Brain pericyte (primary cell): ENCODE data around the gene SNX25.
"Not testable (repeated sequence)": the region's sequence is repeated elsewhere in the genome, so short reads cannot be mapped to it uniquely, and the experiment has no call there.

ENCODE experiments used
- DNase-seq: peaks from one replicate; pipeline ENCODE4 v3.0.0-alpha.2; 2012; ENCODE audit warnings: low read depth, low spot score

The SNX25 gene

GRCh38 chr4:185304541-185304940 is 95.1 kb downstream of the SNX25 start:
- no peak for DNase-seq

GRCh38 chr4:185304944-185305690 is 95.7 kb downstream of the SNX25 start:
- no peak for DNase-seq

DNA sequence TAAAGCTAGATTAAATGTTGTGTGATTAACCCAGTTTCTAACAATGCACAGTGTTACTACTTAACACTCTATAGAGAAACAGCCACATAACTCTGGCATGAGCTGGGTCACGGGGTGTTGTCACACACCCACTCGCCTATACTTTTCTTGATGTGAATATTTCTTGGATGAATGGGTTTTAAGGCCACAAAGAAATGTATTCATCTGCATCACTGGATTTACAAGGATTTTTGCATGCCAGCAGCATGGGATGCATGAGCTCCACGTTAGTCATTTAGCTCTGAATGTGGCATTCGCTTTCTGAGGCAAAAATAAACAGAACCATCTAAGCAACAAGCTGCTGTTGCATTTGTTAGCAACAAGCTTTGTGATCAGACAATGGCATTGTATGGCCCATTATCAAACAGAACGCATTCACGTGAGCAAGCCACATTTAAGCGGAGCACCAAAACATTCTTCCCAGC is 96.6 kb downstream of the SNX25 start:
- DNase-seq = no peak

- DNase-seq = no peak
These were observed 97.9 kb downstream of the SNX25 start for GRCh38 chr4:185307136-185307950.

- no peak for DNase-seq
These were observed 100.4 kb downstream of the SNX25 start for GRCh38 chr4:185309770-185310169.

DNA sequence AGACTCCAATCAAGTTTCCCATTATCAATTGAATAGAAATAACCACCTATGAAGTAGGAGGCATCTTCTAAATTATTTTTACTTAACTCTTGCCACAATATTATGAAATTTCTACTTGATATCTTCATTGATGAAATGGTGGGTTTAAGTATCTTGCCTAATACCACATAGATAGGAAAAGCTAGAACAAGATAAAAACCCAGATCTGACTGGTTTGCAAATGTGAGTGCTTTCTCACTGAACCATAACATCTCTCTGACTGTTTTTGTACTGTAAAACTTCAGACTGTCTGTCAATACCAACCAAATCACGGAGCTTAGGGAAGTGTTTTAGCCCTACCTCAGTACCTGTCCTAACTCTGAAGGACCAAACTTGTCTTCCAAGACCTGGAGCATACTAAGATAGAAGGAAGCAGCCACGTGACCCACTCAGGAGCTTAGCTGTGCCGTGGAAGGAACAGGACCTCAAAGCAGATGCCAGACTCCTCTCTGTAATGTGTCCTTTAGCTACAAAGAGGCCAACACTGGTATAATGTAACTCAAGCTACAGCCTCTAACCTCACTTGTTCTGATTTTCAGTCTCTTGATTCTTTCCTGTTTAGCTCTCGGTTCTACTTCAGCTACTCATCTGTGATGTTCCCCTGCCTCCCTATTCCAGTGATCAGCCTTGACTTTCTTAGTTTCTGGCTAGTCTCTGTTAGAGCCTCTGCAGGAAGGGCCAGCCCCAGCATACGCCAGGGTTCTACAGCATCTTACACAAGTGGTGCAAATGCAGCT is 101.9 kb downstream of the SNX25 start:
- no peak for DNase-seq

- no peak for DNase-seq
These were observed 103.3 kb downstream of the SNX25 start for GRCh38 chr4:185312699-185313098.

DNA sequence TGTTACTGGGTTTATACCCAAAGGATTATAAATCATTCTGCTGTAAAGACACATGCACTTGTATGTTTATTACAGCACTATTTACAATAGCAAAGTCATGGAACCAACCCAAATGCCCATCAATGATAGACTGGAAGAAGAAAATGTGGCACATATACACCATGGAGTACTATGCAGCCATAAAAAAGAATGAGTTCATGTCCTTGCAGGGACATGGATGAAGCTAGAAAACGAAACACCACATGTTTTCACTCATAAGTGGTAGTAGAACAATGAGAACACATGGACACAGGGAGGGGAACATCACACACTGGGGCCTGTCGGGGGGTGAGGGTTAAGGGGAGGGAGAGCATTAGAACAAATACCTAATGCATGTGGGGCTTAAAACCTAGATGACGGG is 108.1 kb downstream of the SNX25 start:
- DNase-seq = not testable (repeated sequence)

DNA sequence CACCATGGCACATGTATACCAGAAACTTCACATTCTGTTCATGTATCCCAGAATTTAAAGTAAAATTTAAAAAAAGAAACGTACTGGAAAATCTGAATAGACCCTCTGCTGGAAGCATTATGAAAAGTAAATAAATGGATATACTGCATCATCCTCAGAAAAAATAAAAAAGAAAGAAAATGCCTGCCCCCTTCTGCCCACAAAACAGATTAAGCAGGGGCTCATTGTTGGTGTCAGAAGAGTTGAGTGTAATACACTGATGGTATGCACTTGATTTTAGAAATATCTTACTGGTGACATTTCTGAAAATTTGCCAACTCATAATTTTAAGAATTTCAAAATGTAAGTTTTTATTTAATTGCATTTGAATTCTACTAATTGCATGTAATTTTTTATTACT is 108.5 kb downstream of the SNX25 start:
- DNase-seq = no peak

DNA sequence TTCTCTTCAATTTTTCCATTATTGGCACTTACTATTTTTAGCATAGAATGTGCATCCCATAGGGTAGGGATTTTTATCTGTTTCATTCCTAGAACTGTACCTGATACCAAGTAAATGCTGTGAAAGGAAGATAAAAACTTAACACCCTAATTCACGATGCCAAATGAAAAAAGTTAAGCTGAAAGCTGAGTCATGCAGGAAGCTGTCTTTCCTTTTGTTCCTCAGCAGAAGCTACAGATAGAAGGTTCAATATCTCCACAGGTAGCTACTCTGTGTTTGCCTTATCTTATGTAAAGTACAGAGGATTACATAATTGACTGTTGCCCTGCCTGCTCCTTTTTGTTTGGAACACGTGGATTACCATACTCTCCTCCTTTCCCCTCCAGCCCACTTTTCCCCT is 109.3 kb downstream of the SNX25 start:
- no peak for DNase-seq

DNA sequence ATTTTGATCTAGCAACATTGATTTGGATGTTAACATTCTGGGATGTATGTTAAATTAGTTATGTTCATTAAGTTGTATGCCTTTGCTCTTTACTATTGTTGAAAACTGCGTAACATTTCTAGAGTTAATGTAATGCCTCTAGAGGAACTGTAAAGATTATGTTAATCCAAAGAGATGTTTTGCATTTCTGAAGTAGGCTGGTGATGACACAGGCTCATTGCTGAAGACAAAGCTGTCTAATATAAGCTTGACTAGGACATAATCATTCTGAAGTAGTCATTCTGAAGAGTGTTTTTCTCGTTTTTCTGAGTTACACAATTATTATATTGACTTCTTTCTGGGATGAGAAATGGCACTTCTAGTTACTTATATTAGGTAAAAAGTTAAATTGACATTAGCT is 113.4 kb downstream of the SNX25 start:
- DNase-seq = no peak

- DNase-seq = no peak
These were observed 114.2 kb downstream of the SNX25 start for GRCh38 chr4:185323606-185324005.

DNA sequence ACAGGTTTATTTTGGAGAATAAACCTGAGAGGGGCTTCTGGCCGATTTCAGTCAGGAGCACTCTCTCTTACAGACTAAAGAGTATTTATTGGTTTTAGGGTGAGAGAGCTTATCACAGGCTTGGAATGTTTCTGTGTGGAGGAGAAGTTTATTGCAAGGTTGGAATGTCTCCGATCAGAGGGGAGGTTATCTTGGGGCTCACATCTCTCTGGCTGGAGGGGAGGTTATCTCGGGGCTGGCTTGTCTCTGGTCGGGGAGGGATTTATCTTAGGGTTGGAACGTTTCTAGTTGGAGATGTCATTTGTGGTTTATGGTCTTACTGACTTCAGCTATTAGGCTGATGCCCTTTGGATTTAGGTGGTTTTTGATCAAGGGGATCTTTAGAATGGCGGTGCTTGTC is 115.0 kb downstream of the SNX25 start:
- not testable (repeated sequence) for DNase-seq

DNA sequence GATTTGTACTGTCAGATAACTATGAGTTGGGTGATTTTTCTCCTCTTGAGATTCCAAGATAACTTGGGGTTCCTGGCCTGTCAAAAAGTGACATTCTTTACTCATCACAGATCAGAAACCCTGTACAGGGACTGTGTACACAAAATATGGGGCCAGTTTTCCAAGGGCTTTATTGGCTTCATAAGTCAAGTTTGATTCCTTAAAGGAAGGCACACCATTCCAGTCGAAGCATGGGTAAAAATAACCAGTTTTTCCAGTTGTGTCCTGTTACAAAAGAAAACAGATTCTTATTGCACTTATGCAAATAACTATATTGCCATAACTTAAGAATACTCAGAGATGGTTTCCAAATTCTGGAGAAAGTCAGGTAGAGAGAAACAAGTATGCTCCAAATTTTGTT is 116.3 kb downstream of the SNX25 start:
- DNase-seq = not testable (repeated sequence)

- DNase-seq = no peak
These were observed 119.2 kb downstream of the SNX25 start for GRCh38 chr4:185328586-185328985.

DNA sequence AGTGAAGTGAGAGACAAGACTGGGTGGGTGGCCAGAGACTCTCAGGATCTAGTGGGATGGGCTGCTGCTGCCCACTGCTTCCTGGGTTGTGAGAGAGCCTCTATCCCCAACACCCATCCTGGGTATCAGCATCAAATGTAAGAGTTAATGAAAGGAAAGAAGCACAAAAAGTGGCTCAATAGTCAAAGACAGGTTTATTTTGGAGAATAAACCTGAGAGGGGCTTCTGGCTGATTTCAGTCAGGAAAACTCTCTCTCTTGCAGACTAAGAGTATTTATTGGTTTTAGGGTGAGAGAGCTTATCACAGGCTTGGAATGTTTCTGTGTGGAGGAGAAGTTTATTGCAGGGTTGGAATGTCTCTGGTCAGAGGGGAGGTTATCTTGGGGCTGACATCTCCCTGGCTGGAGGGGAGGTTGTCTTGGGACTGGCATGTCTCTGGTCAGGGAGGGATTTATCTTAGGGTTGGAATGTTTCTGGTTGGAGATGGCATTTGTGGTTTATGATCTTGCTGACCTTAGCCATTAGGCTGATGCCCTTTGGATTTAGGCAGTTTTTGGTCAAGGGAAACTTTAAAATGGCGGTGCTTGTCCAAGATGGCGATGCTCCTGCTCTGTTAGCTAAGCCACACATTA is 120.6 kb downstream of the SNX25 start:
- not testable (repeated sequence) for DNase-seq

- no peak for DNase-seq
These were observed 123.4 kb downstream of the SNX25 start for GRCh38 chr4:185332575-185333464.

DNA sequence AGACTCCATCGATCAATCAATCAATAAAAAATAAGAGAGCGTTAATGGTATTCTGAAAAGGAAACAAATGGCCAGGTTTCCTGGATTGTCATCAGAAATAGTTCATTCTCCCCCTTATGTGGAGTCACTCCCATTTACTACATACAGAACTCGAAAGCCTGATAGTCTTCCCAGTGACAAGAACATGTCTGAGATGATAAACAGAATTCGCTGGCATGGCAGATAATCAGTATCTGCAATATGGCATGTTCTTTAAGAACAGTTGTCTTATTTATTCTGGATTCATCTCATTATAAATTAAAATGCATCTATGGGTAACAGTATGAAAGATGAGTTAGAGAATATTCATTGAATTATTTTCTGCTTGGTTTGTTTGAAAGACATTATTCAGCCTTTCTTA is 124.9 kb downstream of the SNX25 start:
- no peak for DNase-seq

DNA sequence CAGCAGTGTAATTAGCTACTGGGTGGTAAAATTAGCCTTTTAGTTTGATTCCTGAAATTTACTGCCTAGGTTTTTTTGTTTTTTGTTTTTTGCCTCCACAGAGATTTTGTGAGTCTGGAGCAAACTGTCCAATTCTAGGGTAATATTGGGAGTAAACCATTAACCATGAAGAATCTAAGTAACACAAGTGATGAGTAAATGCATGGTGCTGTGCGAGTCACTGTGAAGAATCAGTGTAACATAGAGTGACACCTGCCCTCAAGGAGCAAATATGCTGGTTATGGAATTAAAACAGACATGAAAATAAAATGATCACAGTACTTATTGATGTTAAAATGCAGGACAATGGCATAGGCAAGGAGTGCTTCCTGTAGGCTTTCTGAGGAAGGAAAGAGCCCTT is 126.2 kb downstream of the SNX25 start:
- no peak for DNase-seq

- DNase-seq = no peak
These were observed 130.5 kb downstream of the SNX25 start for GRCh38 chr4:185339941-185340340.

GRCh38 chr4:185341377-185341776 is 132.0 kb downstream of the SNX25 start:
- no peak for DNase-seq
